ENCODE data around the gene MYBBP1A.

- TF ChIP-seq EP300 (IDR thresholded peaks at IDR 0.05; ENCODE audit: low read length), result no peak
- TF ChIP-seq CHAMP1 (IDR thresholded peaks at IDR 0.05), result no peak
- no peak for TF ChIP-seq RAD51 (IDR thresholded peaks at IDR 0.05; ENCODE audit: borderline replicate concordance, low read depth)
- no peak for TF ChIP-seq TRIM25 (IDR thresholded peaks at IDR 0.05; ENCODE audit: borderline replicate concordance)
Measured at GRCh38 chr17:4514206-4514605, 41.0 kb downstream of the MYBBP1A start.

Measured in K562 (cell line).